WTC11 (cell line): ENCODE results near the gene GRIN3B. TPM values are rescaled to one million over a fixed set of nuclear protein-coding genes. Genes with fewer than 3 reads are reported as not detected.

Source experiments
- ATAC-seq: fragments of 200-7000 bp; cut with Tn5 transposase; 2 replicates; pipeline ENCODE4 v1.10.0; 2021; ENCODE audit warnings: mild to moderate bottlenecking, moderate library complexity
- CTCF ChIA-PET: fragments of 300-600 bp; sonication (Branson Sonifier 250); formaldehyde crosslinking; loops from one replicate; lab custom pipeline; 2021; ENCODE audit warnings: antibody characterized with exemption; lab: Charles Lee
- POLR2A ChIA-PET: fragments of 350-600 bp; sonication (Branson Sonifier 250); formaldehyde crosslinking; loops from one replicate; lab custom pipeline; 2021; ENCODE audit warnings: antibody characterized with exemption; lab: Charles Lee
- DNase-seq: peaks from one replicate; pipeline ENCODE4 v3.0.0; 2021; ENCODE audit warnings: low spot score
- H3K27ac Mint-ChIP-seq: 2 replicates; pipeline ENCODE4 v1.8.0; 2021; ENCODE audit warnings: mixed read lengths
- H3K27me3 Mint-ChIP-seq: 2 replicates; pipeline ENCODE4 v1.8.0; 2021; ENCODE audit warnings: low read depth, mild to moderate bottlenecking, moderate library complexity, mixed read lengths
- H3K36me3 Mint-ChIP-seq: 2 replicates; pipeline ENCODE4 v1.8.0; 2021; ENCODE audit warnings: mixed read lengths
- H3K4me1 Mint-ChIP-seq: 2 replicates; pipeline ENCODE4 v1.8.0; 2022; ENCODE audit warnings: mixed read lengths
- H3K4me3 Mint-ChIP-seq: 2 replicates; pipeline ENCODE4 v1.8.0; 2021; ENCODE audit warnings: mild to moderate bottlenecking, moderate library complexity, mixed read lengths
- H3K9me3 Mint-ChIP-seq: 2 replicates; pipeline ENCODE4 v1.8.0; 2021; ENCODE audit warnings: mixed read lengths
- ATF1 ChIP-seq: sonication (generic); formaldehyde crosslinking; IDR thresholded peaks from 2 replicates; pipeline ENCODE4 v1.8.1; 2023; ENCODE audit warnings: mild to moderate bottlenecking, moderate library complexity, missing genetic modification reagents
- CREM ChIP-seq: sonication (generic); formaldehyde crosslinking; IDR thresholded peaks from 2 replicates; pipeline ENCODE4 v1.8.1; 2022; ENCODE audit warnings: mild to moderate bottlenecking, missing genetic modification reagents, moderate library complexity
- JAZF1 ChIP-seq: fragments of 250-450 bp; sonication (Bioruptor Pico); IDR thresholded peaks from 2 replicates; pipeline ENCODE4 v1.9.0; 2021; ENCODE audit warnings: moderate library complexity, mild to moderate bottlenecking, inconsistent platforms
- NFE2L1 ChIP-seq: sonication (generic); formaldehyde crosslinking; IDR thresholded peaks from 2 replicates; pipeline ENCODE4 v1.8.1; 2023; ENCODE audit warnings: missing genetic modification reagents
- NR3C1 ChIP-seq: sonication (generic); formaldehyde crosslinking; conservative IDR thresholded peaks from 2 replicates; pipeline ENCODE4 v1.8.1; 2023; ENCODE audit warnings: low read depth, mild to moderate bottlenecking, missing genetic modification reagents
- SMAD3 ChIP-seq: sonication (generic); formaldehyde crosslinking; IDR thresholded peaks from 2 replicates; pipeline ENCODE4 v1.8.0; 2022; ENCODE audit warnings: missing genetic modification reagents, mild to moderate bottlenecking, borderline replicate concordance
- SMAD4 ChIP-seq: sonication (generic); formaldehyde crosslinking; IDR thresholded peaks from 2 replicates; pipeline ENCODE4 v1.8.0; 2022; ENCODE audit warnings: mild to moderate bottlenecking, missing genetic modification reagents
- TEAD4 ChIP-seq: sonication (generic); formaldehyde crosslinking; IDR thresholded peaks from 2 replicates; pipeline ENCODE4 v1.8.0; 2022; ENCODE audit warnings: mild to moderate bottlenecking, missing genetic modification reagents
- TP53 ChIP-seq: sonication (generic); formaldehyde crosslinking; IDR thresholded peaks from 2 replicates; pipeline ENCODE4 v1.8.1; 2023; ENCODE audit warnings: mild to moderate bottlenecking, missing genetic modification reagents
- ZNF416 ChIP-seq: fragments of 250-450 bp; sonication (Bioruptor Pico); IDR thresholded peaks from 2 replicates; pipeline ENCODE4 v1.9.0; 2021; ENCODE audit warnings: mild to moderate bottlenecking, inconsistent platforms
- total RNA-seq: library from RNA; stranded (reverse); gene quantifications from 3 replicates; pipeline ENCODE4 v1.2.3, GENCODE V29; 2021
- TF ChIP-seq, protein P1 (sequence below): sonication (generic); formaldehyde crosslinking; IDR thresholded peaks from 2 replicates; pipeline ENCODE4 v1.8.0; 2023; ENCODE audit warnings: missing genetic modification reagents, mild to moderate bottlenecking, borderline replicate concordance
- TF ChIP-seq, protein P2 (sequence below): sonication (generic); formaldehyde crosslinking; IDR thresholded peaks from 2 replicates; pipeline ENCODE4 v1.8.0; 2022; ENCODE audit warnings: mild to moderate bottlenecking, missing genetic modification reagents
- TF ChIP-seq, protein P3 (sequence below): sonication (generic); formaldehyde crosslinking; IDR thresholded peaks from 2 replicates; pipeline ENCODE4 v1.8.0; 2022; ENCODE audit warnings: mild to moderate bottlenecking, missing genetic modification reagents
- TF ChIP-seq, protein P4 (sequence below): sonication (generic); formaldehyde crosslinking; IDR thresholded peaks from 2 replicates; pipeline ENCODE4 v1.8.1; 2022; ENCODE audit warnings: mild to moderate bottlenecking, missing genetic modification reagents, moderate library complexity, borderline replicate concordance
- TF ChIP-seq, protein P5 (sequence below): sonication (generic); formaldehyde crosslinking; IDR thresholded peaks from 2 replicates; pipeline ENCODE4 v1.8.0; 2023; ENCODE audit warnings: mild to moderate bottlenecking, missing genetic modification reagents
- TF ChIP-seq, protein P6 (sequence below): sonication (generic); formaldehyde crosslinking; IDR thresholded peaks from 2 replicates; pipeline ENCODE4 v1.8.0; 2022; ENCODE audit warnings: missing genetic modification reagents
- TF ChIP-seq, protein P7 (sequence below): sonication (generic); formaldehyde crosslinking; IDR thresholded peaks from 2 replicates; pipeline ENCODE4 v1.8.1; 2022; ENCODE audit warnings: low read depth, mild to moderate bottlenecking, moderate library complexity, missing genetic modification reagents, borderline replicate concordance
- TF ChIP-seq, protein P8 (sequence below): sonication (generic); formaldehyde crosslinking; IDR thresholded peaks from 2 replicates; pipeline ENCODE4 v1.8.0; 2022; ENCODE audit warnings: mild to moderate bottlenecking, missing genetic modification reagents

Gene GRIN3B
- total RNA-seq, 1 experiment from 2014 or later: 1.9 TPM

DNA sequence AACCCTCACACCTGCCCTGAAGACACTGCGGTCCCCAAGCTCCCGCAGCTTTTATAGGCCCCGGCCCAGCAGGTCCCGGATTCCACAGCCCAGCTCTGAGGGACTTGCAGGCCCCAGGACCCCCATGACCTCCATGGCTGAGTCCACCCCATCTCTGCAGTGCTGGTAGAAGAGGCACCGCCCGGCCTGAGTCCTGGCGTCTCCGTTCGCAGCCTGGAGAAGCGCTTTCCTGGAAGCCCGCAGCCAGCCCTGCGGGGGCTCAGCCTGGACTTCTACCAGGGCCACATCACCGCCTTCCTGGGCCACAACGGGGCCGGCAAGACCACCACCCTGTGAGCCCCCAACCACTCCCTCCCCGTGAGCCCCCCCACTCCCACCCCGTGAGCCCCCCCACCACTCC lies 48.9 kb downstream of the GRIN3B start (continued):
- TF ChIP-seq, protein P1, sequence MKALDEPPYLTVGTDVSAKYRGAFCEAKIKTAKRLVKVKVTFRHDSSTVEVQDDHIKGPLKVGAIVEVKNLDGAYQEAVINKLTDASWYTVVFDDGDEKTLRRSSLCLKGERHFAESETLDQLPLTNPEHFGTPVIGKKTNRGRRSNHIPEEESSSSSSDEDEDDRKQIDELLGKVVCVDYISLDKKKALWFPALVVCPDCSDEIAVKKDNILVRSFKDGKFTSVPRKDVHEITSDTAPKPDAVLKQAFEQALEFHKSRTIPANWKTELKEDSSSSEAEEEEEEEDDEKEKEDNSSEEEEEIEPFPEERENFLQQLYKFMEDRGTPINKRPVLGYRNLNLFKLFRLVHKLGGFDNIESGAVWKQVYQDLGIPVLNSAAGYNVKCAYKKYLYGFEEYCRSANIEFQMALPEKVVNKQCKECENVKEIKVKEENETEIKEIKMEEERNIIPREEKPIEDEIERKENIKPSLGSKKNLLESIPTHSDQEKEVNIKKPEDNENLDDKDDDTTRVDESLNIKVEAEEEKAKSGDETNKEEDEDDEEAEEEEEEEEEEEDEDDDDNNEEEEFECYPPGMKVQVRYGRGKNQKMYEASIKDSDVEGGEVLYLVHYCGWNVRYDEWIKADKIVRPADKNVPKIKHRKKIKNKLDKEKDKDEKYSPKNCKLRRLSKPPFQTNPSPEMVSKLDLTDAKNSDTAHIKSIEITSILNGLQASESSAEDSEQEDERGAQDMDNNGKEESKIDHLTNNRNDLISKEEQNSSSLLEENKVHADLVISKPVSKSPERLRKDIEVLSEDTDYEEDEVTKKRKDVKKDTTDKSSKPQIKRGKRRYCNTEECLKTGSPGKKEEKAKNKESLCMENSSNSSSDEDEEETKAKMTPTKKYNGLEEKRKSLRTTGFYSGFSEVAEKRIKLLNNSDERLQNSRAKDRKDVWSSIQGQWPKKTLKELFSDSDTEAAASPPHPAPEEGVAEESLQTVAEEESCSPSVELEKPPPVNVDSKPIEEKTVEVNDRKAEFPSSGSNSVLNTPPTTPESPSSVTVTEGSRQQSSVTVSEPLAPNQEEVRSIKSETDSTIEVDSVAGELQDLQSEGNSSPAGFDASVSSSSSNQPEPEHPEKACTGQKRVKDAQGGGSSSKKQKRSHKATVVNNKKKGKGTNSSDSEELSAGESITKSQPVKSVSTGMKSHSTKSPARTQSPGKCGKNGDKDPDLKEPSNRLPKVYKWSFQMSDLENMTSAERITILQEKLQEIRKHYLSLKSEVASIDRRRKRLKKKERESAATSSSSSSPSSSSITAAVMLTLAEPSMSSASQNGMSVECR: no peak
- TF ChIP-seq, protein P2, sequence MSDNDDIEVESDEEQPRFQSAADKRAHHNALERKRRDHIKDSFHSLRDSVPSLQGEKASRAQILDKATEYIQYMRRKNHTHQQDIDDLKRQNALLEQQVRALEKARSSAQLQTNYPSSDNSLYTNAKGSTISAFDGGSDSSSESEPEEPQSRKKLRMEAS (CRISPR knock-in tag): no peak
- TF ChIP-seq, protein P3, sequence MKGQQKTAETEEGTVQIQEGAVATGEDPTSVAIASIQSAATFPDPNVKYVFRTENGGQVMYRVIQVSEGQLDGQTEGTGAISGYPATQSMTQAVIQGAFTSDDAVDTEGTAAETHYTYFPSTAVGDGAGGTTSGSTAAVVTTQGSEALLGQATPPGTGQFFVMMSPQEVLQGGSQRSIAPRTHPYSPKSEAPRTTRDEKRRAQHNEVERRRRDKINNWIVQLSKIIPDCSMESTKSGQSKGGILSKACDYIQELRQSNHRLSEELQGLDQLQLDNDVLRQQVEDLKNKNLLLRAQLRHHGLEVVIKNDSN (CRISPR knock-in tag): no peak
- TF ChIP-seq JAZF1 (no peak), TP53 (CRISPR knock-in tag) (no peak)
- TF ChIP-seq, protein P4, sequence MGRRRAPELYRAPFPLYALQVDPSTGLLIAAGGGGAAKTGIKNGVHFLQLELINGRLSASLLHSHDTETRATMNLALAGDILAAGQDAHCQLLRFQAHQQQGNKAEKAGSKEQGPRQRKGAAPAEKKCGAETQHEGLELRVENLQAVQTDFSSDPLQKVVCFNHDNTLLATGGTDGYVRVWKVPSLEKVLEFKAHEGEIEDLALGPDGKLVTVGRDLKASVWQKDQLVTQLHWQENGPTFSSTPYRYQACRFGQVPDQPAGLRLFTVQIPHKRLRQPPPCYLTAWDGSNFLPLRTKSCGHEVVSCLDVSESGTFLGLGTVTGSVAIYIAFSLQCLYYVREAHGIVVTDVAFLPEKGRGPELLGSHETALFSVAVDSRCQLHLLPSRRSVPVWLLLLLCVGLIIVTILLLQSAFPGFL: no peak

DNA sequence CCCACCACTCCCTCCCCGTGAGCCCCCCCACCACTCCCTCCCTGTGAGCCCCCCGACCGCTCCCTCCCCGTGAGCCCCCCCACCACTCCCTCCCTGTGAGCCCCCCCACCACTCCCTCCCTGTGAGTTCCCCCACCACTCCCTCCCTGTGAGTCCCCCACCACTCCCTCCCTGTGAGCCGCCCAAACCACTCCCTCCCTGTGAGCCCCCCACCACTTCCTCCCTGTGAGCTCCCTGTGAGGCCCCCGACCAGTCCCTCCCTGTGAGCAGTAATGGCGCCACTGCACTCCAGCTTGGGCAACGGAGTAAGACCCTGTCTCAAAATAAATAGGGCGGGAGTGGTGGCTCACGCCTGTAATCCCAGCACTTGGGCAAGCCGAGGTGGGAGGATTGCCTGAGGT lies 49.6 kb downstream of the GRIN3B start:
- H3K4me1 Mint-ChIP-seq: no peaks in the 10 kb centered on the region
- CTCF ChIA-PET: interaction anchor here (1.0 to 2.6 kb wide), 2 partner anchors 9 to 21 kb away, joined by 4 to 6 read pairs; partner anchors contain the start of gene ABCA7
- no peak for DNase-seq
- no peak for ATAC-seq
- no peaks in the 10 kb centered on the region for H3K27me3 Mint-ChIP-seq
- H3K36me3 Mint-ChIP-seq: peaks cover 5% of the 10 kb centered on the region; the same call in 1 of the 2 replicates
- H3K27ac Mint-ChIP-seq: no peak overlapping the region
- H3K9me3 Mint-ChIP-seq: no peaks in the 10 kb centered on the region
- H3K4me3 Mint-ChIP-seq: no peak overlapping the region
- POLR2A ChIA-PET: interaction anchor here (0.5 kb wide), 1 partner anchor 11 kb away, joined by 5 read pairs; no protein-coding TSS in a partner anchor
- TF ChIP-seq SMAD4 (CRISPR knock-in tag): no peak
- TF ChIP-seq, protein P3 (CRISPR knock-in tag): no peak
- no peak for TF ChIP-seq CREM (CRISPR knock-in tag)
- TF ChIP-seq SMAD3 (CRISPR knock-in tag): no peak
- TF ChIP-seq, protein P5, sequence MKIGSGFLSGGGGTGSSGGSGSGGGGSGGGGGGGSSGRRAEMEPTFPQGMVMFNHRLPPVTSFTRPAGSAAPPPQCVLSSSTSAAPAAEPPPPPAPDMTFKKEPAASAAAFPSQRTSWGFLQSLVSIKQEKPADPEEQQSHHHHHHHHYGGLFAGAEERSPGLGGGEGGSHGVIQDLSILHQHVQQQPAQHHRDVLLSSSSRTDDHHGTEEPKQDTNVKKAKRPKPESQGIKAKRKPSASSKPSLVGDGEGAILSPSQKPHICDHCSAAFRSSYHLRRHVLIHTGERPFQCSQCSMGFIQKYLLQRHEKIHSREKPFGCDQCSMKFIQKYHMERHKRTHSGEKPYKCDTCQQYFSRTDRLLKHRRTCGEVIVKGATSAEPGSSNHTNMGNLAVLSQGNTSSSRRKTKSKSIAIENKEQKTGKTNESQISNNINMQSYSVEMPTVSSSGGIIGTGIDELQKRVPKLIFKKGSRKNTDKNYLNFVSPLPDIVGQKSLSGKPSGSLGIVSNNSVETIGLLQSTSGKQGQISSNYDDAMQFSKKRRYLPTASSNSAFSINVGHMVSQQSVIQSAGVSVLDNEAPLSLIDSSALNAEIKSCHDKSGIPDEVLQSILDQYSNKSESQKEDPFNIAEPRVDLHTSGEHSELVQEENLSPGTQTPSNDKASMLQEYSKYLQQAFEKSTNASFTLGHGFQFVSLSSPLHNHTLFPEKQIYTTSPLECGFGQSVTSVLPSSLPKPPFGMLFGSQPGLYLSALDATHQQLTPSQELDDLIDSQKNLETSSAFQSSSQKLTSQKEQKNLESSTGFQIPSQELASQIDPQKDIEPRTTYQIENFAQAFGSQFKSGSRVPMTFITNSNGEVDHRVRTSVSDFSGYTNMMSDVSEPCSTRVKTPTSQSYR (CRISPR knock-in tag): no peak
- no peak for TF ChIP-seq TEAD4 (CRISPR knock-in tag)
- TF ChIP-seq, protein P6, sequence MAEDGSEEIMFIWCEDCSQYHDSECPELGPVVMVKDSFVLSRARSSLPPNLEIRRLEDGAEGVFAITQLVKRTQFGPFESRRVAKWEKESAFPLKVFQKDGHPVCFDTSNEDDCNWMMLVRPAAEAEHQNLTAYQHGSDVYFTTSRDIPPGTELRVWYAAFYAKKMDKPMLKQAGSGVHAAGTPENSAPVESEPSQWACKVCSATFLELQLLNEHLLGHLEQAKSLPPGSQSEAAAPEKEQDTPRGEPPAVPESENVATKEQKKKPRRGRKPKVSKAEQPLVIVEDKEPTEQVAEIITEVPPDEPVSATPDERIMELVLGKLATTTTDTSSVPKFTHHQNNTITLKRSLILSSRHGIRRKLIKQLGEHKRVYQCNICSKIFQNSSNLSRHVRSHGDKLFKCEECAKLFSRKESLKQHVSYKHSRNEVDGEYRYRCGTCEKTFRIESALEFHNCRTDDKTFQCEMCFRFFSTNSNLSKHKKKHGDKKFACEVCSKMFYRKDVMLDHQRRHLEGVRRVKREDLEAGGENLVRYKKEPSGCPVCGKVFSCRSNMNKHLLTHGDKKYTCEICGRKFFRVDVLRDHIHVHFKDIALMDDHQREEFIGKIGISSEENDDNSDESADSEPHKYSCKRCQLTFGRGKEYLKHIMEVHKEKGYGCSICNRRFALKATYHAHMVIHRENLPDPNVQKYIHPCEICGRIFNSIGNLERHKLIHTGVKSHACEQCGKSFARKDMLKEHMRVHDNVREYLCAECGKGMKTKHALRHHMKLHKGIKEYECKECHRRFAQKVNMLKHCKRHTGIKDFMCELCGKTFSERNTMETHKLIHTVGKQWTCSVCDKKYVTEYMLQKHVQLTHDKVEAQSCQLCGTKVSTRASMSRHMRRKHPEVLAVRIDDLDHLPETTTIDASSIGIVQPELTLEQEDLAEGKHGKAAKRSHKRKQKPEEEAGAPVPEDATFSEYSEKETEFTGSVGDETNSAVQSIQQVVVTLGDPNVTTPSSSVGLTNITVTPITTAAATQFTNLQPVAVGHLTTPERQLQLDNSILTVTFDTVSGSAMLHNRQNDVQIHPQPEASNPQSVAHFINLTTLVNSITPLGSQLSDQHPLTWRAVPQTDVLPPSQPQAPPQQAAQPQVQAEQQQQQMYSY: no peak
- TF ChIP-seq, protein P7, sequence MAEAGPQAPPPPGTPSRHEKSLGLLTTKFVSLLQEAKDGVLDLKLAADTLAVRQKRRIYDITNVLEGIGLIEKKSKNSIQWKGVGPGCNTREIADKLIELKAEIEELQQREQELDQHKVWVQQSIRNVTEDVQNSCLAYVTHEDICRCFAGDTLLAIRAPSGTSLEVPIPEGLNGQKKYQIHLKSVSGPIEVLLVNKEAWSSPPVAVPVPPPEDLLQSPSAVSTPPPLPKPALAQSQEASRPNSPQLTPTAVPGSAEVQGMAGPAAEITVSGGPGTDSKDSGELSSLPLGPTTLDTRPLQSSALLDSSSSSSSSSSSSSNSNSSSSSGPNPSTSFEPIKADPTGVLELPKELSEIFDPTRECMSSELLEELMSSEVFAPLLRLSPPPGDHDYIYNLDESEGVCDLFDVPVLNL (CRISPR knock-in tag): no peak
- no peak for TF ChIP-seq ZNF416 (CRISPR knock-in tag)
- TF ChIP-seq NFE2L1 (CRISPR knock-in tag): no peak
- no peak for TF ChIP-seq ATF1
- no peak for TF ChIP-seq NR3C1 (CRISPR knock-in tag)
- TF ChIP-seq, protein P8, sequence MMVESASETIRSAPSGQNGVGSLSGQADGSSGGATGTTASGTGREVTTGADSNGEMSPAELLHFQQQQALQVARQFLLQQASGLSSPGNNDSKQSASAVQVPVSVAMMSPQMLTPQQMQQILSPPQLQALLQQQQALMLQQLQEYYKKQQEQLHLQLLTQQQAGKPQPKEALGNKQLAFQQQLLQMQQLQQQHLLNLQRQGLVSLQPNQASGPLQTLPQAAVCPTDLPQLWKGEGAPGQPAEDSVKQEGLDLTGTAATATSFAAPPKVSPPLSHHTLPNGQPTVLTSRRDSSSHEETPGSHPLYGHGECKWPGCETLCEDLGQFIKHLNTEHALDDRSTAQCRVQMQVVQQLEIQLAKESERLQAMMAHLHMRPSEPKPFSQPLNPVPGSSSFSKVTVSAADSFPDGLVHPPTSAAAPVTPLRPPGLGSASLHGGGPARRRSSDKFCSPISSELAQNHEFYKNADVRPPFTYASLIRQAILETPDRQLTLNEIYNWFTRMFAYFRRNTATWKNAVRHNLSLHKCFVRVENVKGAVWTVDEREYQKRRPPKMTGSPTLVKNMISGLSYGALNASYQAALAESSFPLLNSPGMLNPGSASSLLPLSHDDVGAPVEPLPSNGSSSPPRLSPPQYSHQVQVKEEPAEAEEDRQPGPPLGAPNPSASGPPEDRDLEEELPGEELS (CRISPR knock-in tag): no peak
